NCI-H2081 (cell line): Measurements from ENCODE around the gene MANSC4.

Source experiments
- DNase-seq, 2 experiments: peaks; one replicate each; lab custom pipeline; 2025; lab: John Stamatoyannopoulos, UW

Gene MANSC4

GRCh38 chr12:27779920-27780611 lies at the start of gene MANSC4, which contains the start of gene KLHL42:
TSS of gene MANSC4 (minus strand) at chr12:27780236. CDS start at chr12:27771276, 8,960 bp downstream.
TSS of gene KLHL42 (plus strand) at chr12:27780233. CDS start at chr12:27780331, 98 bp downstream.
- DNase-seq = peak; percentile 78 to 80

GRCh38 chr12:27828196-27828595 lies 48.2 kb upstream of the MANSC4 start:
- no peak for DNase-seq

GRCh38 chr12:27826076-27826475 lies 46.0 kb upstream of the MANSC4 start:
- no peak for DNase-seq

GRCh38 chr12:27824126-27824842 lies 44.2 kb upstream of the MANSC4 start:
- no peak for DNase-seq

GRCh38 chr12:27823038-27823437 lies 43.0 kb upstream of the MANSC4 start:
- no peak for DNase-seq

- DNase-seq = no peak
These were observed 42.2 kb upstream of the MANSC4 start for GRCh38 chr12:27822076-27822712.

- DNase-seq = peak; percentile 26 to 61
These were observed 41.4 kb upstream of the MANSC4 start for GRCh38 chr12:27821259-27821973.

- DNase-seq = no peak
These were observed 40.5 kb upstream of the MANSC4 start for GRCh38 chr12:27820564-27820963.

- DNase-seq = peak in 1 of 2 experiments; percentile 76
These were observed 38.4 kb upstream of the MANSC4 start for GRCh38 chr12:27818401-27818918.

- DNase-seq = no peak
These were observed 37.7 kb upstream of the MANSC4 start for GRCh38 chr12:27817766-27818165.

- DNase-seq = no peak
These were observed 35.0 kb upstream of the MANSC4 start for GRCh38 chr12:27814851-27815591.

GRCh38 chr12:27814411-27814810 lies 34.4 kb upstream of the MANSC4 start:
- no peak for DNase-seq

- DNase-seq = no peak
These were observed 32.5 kb upstream of the MANSC4 start for GRCh38 chr12:27812502-27812901.

- no peak for DNase-seq
These were observed 30.7 kb upstream of the MANSC4 start for GRCh38 chr12:27810756-27811155.

- DNase-seq = no peak
These were observed 28.8 kb upstream of the MANSC4 start for GRCh38 chr12:27808841-27809240.

- no peak for DNase-seq
These were observed 27.1 kb upstream of the MANSC4 start for GRCh38 chr12:27807063-27807703.

GRCh38 chr12:27806259-27806658 lies 26.2 kb upstream of the MANSC4 start:
- no peak for DNase-seq

GRCh38 chr12:27805238-27805637 lies 25.2 kb upstream of the MANSC4 start:
- no peak for DNase-seq

GRCh38 chr12:27802936-27803335 lies 22.9 kb upstream of the MANSC4 start:
- DNase-seq = no peak

- DNase-seq = no peak
These were observed 22.5 kb upstream of the MANSC4 start for GRCh38 chr12:27802511-27802910.

GRCh38 chr12:27801630-27802029 lies 21.6 kb upstream of the MANSC4 start:
- no peak for DNase-seq
